GM23248 (cell line): ENCODE data around the gene WWOX. TPM values are rescaled to one million over a fixed set of nuclear protein-coding genes. Genes with fewer than 3 reads are reported as not detected.

Experiments used
- DNase-seq: peaks from one replicate; pipeline ENCODE4 v3.0.0-alpha.2; 2015
- H2AFZ ChIP-seq: fragments of 200-600 bp; sonication (generic); 2 replicates; pipeline ENCODE4 v1.6.1; 2016; ENCODE audit warnings: antibody characterized with exemption
- H3F3A ChIP-seq: fragments of 200-600 bp; sonication (generic); 2 replicates; pipeline ENCODE4 v1.6.1; 2016; ENCODE audit warnings: mild to moderate bottlenecking, antibody characterized with exemption, mixed run types; ENCODE audit not compliant: insufficient read depth
- H3K27ac ChIP-seq: fragments of 200-600 bp; sonication (generic); 2 replicates; pipeline ENCODE4 v1.5.1; 2016; ENCODE audit warnings: mild to moderate bottlenecking
- H3K27me3 ChIP-seq: fragments of 200-600 bp; sonication (generic); replicated peaks from 2 replicates; pipeline ENCODE4 v1.6.1; 2016; ENCODE audit warnings: mild to moderate bottlenecking; ENCODE audit not compliant: insufficient read depth
- H3K36me3 ChIP-seq: fragments of 200-600 bp; sonication (generic); 2 replicates; pipeline ENCODE4 v1.6.1; 2016; ENCODE audit warnings: low read depth, mild to moderate bottlenecking
- H3K4me1 ChIP-seq: fragments of 200-600 bp; sonication (generic); 2 replicates; pipeline ENCODE4 v1.6.1; 2016; ENCODE audit warnings: mild to moderate bottlenecking; ENCODE audit not compliant: insufficient read depth
- H3K4me2 ChIP-seq: fragments of 200-600 bp; sonication (generic); one replicate; pipeline ENCODE4 v1.6.1; 2016; ENCODE audit warnings: mild to moderate bottlenecking; ENCODE audit not compliant: unreplicated experiment
- H3K4me3 ChIP-seq: fragments of 200-600 bp; sonication (generic); 2 replicates; pipeline ENCODE4 v1.5.1; 2016; ENCODE audit warnings: mild to moderate bottlenecking
- H3K79me2 ChIP-seq: fragments of 200-600 bp; sonication (generic); 2 replicates; pipeline ENCODE4 v1.6.1; 2016; ENCODE audit warnings: mild to moderate bottlenecking; ENCODE audit not compliant: insufficient read depth
- H3K9ac ChIP-seq: fragments of 200-600 bp; sonication (generic); 2 replicates; pipeline ENCODE4 v1.6.1; 2016; ENCODE audit warnings: mild to moderate bottlenecking
- H3K9me2 ChIP-seq: fragments of 200-600 bp; sonication (generic); 2 replicates; pipeline ENCODE4 v1.6.1; 2016; ENCODE audit warnings: mixed run types, mild to moderate bottlenecking, moderate library complexity; ENCODE audit not compliant: insufficient read depth
- H3K9me3 ChIP-seq: fragments of 200-600 bp; sonication (generic); one replicate; pipeline ENCODE4 v1.6.1; 2017; ENCODE audit warnings: low read depth
- H4K20me1 ChIP-seq: fragments of 200-600 bp; sonication (generic); 2 replicates; pipeline ENCODE4 v1.6.0; 2016; ENCODE audit not compliant: insufficient read depth
- EZH2 ChIP-seq: fragments of 200-600 bp; sonication (generic); IDR thresholded peaks from 2 replicates; pipeline ENCODE4 v1.6.1; 2018; ENCODE audit warnings: antibody characterized with exemption, mild to moderate bottlenecking; ENCODE audit not compliant: insufficient read depth, poor library complexity, severe bottlenecking
- EZH2phosphoT487 ChIP-seq: fragments of 200-600 bp; sonication (generic); IDR thresholded peaks from 2 replicates; pipeline ENCODE4 v1.6.1; 2018; ENCODE audit warnings: antibody characterized with exemption, moderate library complexity, mild to moderate bottlenecking, low read depth; ENCODE audit not compliant: insufficient read depth
- WGBS, 2 experiments: methylation state at CpG; one replicate each; pipeline ENCODE4 v1.1.6; 2015 to 2017; ENCODE audit warnings: low lambda C conversion rate in 2 of 2, low coverage in 1 of 2; ENCODE audit errors: missing lambda C conversion rate in 2 of 2; 5-methylcytosine and 5-hydroxymethylcytosine counted together
- in situ Hi-C: fragments of 300-500 bp; cut with MboI; formaldehyde crosslinking; loops from 2 replicates; pipeline ENCODE4 v1.15.0; 2020
- polyA plus RNA-seq: library from polyadenylated mRNA; unstranded; fragments of >200 nt; fragmentation: Nextera tagmentation; extraction: Ambion mirVana; gene quantifications from 2 replicates; pipeline ENCODE4 v1.2.1, GENCODE V29; 2016
- total RNA-seq: library from RNA; depleted of rRNA; stranded (reverse); fragments of >200 nt; shearing (Covaris generic); gene quantifications from 2 replicates; pipeline ENCODE4 v1.2.3, GENCODE V29; 2014

WWOX gene
- total and polyA plus RNA-seq, 2 experiments from 2014 or later, result 4.5 to 6.6 TPM

GRCh38 chr16:79130616-79131015 lies 1031.2 kb downstream of the WWOX start:
- in situ Hi-C loops, result no loop called here
- no peak overlapping the region for H3K4me2 ChIP-seq
- H3F3A ChIP-seq, result no peaks in the 10 kb centered on the region
- no peaks in the 10 kb centered on the region for H3K4me1 ChIP-seq
- H3K36me3 ChIP-seq, result no peaks in the 10 kb centered on the region
- WGBS, 2 experiments, result 41 to 45% methylated on average over 7 of the region's 7 CpGs
- no peaks in the 10 kb centered on the region for H3K27me3 ChIP-seq
- no peaks in the 10 kb centered on the region for H3K79me2 ChIP-seq
- DNase-seq, result no peak
- H4K20me1 ChIP-seq, result no peaks in the 10 kb centered on the region
- H3K9me3 ChIP-seq, result no peaks in the 10 kb centered on the region
- TF ChIP-seq EZH2phosphoT487, result no peak
- TF ChIP-seq EZH2, result no peak
- no peak overlapping the region for H2AFZ ChIP-seq
- H3K9ac ChIP-seq, result no peak overlapping the region
- H3K27ac ChIP-seq, result no peak overlapping the region
- H3K4me3 ChIP-seq, result no peak overlapping the region
- H3K9me2 ChIP-seq, result no peaks in the 10 kb centered on the region

DNA sequence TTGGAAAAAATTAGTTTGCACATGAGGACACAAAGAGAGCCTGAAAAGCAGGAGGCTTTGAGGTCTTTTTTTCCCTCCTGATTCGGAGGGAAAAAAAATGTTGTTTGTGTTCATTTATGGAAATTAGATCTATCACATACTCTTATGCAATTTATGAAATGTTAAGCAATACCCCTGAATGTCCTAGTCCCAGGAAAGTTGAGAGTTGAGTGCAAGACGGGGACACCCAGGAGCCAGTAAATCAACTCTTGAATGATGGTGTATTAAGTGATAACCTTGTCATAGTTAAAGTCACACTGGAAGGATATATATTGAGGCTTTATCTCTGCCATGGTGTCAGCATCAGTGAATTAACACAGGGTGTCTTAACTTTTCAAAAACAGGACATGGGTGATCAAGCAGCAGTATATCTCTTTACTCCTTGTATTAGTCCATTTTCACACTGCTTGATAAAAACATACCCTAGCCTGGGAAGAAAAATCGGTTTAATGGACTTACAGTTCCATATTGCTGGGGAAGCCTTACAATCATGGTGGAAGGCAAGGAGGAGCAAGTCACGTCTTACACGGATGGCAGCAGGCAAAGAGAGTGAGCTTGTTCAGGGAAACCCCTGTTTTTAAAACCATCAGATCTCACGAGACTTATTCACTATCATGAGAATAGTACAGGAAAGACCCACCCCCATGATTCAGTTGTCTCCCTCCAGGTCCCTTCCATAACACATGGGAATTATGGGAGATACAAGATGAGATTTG lies 1032.0 kb downstream of the WWOX start:
- Histone ChIP-seq H4K20me1 (no peaks in the 10 kb centered on the region), H3K27ac (no peak overlapping the region), H3K79me2 (no peaks in the 10 kb centered on the region), H3K4me1 (no peaks in the 10 kb centered on the region), H3K4me2 (no peak overlapping the region), H3K27me3 (no peaks in the 10 kb centered on the region), H2AFZ (no peak overlapping the region), H3K36me3 (no peaks in the 10 kb centered on the region), H3F3A (no peaks in the 10 kb centered on the region), H3K9me3 (no peaks in the 10 kb centered on the region), H3K4me3 (no peak overlapping the region), H3K9ac (no peak overlapping the region), H3K9me2 (no peaks in the 10 kb centered on the region)
- WGBS, 2 experiments, result 40 to 41% methylated on average over 6 of the region's 6 CpGs
- TF ChIP-seq EZH2phosphoT487 (no peak), EZH2 (no peak)
- in situ Hi-C loops, result no loop called here
- no peak for DNase-seq

DNA sequence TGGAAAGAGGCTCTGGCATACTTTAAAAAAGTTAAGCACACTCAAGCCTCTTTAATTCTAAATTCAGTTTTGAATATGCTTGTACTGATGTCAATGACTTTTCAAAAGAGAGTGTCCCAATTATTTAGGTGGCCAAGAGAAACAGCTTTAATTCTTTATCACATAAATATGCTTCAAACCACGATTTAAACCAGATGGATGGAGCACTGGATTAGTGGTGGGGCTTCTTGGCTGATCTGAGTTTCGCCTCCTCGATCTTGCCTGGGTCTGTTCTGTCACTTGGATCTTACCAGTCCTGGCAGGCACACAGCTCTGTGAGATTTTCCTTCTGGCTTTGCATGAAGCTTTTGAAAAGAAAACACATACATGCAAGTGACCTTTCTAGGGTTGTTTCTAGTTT lies 1033.2 kb downstream of the WWOX start:
- no peak for DNase-seq

GRCh38 chr16:79134300-79134699 lies 1034.8 kb downstream of the WWOX start:
- no peaks in the 10 kb centered on the region for H3K27me3 ChIP-seq
- TF ChIP-seq EZH2phosphoT487, result no peak
- no peak for TF ChIP-seq EZH2
- H3K4me1 ChIP-seq, result no peaks in the 10 kb centered on the region
- in situ Hi-C loops, result no loop called here
- H3K4me3 ChIP-seq, result no peak overlapping the region
- H3K9ac ChIP-seq, result no peak overlapping the region
- no peaks in the 10 kb centered on the region for H4K20me1 ChIP-seq
- H2AFZ ChIP-seq, result no peak overlapping the region
- H3K4me2 ChIP-seq, result no peak overlapping the region
- H3K27ac ChIP-seq, result no peak overlapping the region
- H3F3A ChIP-seq, result no peaks in the 10 kb centered on the region
- whole genome bisulfite sequencing, 2 experiments, result 53 to 55% methylated on average over 5 of the region's 5 CpGs
- no peaks in the 10 kb centered on the region for H3K9me3 ChIP-seq
- no peaks in the 10 kb centered on the region for H3K79me2 ChIP-seq
- H3K36me3 ChIP-seq, result no peaks in the 10 kb centered on the region
- no peak for DNase-seq
- H3K9me2 ChIP-seq, result no peaks in the 10 kb centered on the region

More for the DNA sequence above, 1033.2 kb downstream of the WWOX start:
- Histone ChIP-seq H3K79me2 (no peaks in the 10 kb centered on the region), H2AFZ (no peak overlapping the region), H4K20me1 (no peaks in the 10 kb centered on the region), H3K36me3 (no peaks in the 10 kb centered on the region), H3K9ac (no peak overlapping the region), H3K4me3 (no peak overlapping the region), H3K9me2 (no peaks in the 10 kb centered on the region), H3K27ac (no peak overlapping the region), H3K27me3 (no peaks in the 10 kb centered on the region), H3K4me2 (no peak overlapping the region), H3F3A (no peaks in the 10 kb centered on the region), H3K9me3 (no peaks in the 10 kb centered on the region), H3K4me1 (no peaks in the 10 kb centered on the region)
- 4 to 9% methylated on average over 3 of the region's 3 CpGs for WGBS, 2 experiments
- no peak for TF ChIP-seq EZH2
- TF ChIP-seq EZH2phosphoT487, result no peak
- in situ Hi-C loops, result no loop called here
